GM19238 (cell line): ENCODE results near the gene ST3GAL2.

Source experiments
- DNase-seq: peaks from one replicate; pipeline ENCODE4 v3.0.0; 2011; ENCODE audit warnings: low spot score; ENCODE audit not compliant: insufficient read length

ST3GAL2 gene

GRCh38 chr16:70438969-70439862, at the start of gene ST3GAL2:
ST3GAL2 (minus strand) TSS chr16:70439100; CDS start chr16:70398530, 40,570 bp downstream.
- peak; percentile 94 for DNase-seq

DNA sequence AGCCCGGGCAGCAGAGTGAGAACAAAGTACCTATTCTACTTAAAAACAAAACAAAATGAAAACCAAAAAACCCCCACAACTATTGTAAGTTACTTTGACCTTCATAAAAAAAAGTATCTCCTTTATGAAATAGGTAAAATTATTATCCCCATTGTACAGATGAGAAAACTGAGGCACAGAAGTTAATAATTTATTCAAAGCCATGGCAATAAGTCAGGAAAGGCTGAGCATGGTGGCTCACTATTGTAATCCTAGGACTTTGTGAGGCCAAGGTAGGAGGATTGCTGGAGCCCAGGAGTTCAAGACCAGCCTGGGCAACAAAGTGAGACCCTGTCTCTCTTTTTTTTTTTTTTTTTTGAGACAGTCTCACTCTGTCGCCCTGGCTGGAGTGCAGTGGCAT, 46.0 kb upstream of the ST3GAL2 start:
- DNase-seq, result no peak

DNA sequence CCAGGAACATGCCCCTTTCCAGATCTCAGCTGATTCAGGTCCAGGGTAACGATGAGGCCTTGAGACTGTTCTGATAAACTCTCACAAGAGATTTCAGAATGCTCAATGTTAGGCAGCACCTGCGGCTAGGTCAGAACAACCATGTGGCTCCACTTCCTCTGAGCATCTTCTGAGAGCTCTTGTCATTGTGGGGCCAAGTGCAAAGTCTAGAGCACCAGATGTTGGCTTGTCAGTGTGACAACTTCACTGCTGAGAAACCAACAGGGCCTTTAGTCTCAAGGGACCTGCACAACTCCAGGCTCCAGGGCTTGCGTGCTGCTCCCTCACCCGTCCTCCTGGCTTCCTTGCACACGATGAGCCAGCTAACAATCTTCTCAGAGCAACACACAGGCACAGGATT, 44.5 kb upstream of the ST3GAL2 start:
- peak; percentile 45 for DNase-seq

DNA sequence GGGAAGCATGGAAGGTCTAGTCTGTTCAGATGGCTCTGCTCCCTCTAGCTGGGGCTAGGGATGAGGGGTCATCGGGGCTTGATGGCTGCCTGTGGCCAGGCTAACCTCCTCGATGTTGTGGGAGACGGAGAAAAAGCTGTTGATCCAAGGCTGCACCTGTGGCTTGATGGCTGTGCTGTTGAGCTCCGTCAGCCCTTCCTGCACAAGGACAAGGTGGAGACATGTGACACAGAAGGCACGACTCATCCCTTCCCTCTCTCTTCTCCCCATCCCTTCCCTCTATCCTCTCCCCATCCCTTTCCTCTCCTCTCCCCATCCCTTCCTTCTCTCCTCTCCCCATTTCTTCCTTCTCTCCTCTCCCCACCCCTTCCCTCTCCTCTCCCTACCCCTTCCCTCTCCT, 43.7 kb upstream of the ST3GAL2 start:
- no peak for DNase-seq

- DNase-seq, result no peak
Measured at GRCh38 chr16:70481929-70482536, 43.1 kb upstream of the ST3GAL2 start.

- no peak for DNase-seq
Measured at GRCh38 chr16:70480127-70481105, 41.5 kb upstream of the ST3GAL2 start.

- no peak for DNase-seq
Measured at GRCh38 chr16:70478912-70479341, 40.0 kb upstream of the ST3GAL2 start.

GRCh38 chr16:70478169-70478568, 39.3 kb upstream of the ST3GAL2 start:
- no peak for DNase-seq

GRCh38 chr16:70476272-70477020, 37.5 kb upstream of the ST3GAL2 start:
- peak; percentile 95 for DNase-seq

DNA sequence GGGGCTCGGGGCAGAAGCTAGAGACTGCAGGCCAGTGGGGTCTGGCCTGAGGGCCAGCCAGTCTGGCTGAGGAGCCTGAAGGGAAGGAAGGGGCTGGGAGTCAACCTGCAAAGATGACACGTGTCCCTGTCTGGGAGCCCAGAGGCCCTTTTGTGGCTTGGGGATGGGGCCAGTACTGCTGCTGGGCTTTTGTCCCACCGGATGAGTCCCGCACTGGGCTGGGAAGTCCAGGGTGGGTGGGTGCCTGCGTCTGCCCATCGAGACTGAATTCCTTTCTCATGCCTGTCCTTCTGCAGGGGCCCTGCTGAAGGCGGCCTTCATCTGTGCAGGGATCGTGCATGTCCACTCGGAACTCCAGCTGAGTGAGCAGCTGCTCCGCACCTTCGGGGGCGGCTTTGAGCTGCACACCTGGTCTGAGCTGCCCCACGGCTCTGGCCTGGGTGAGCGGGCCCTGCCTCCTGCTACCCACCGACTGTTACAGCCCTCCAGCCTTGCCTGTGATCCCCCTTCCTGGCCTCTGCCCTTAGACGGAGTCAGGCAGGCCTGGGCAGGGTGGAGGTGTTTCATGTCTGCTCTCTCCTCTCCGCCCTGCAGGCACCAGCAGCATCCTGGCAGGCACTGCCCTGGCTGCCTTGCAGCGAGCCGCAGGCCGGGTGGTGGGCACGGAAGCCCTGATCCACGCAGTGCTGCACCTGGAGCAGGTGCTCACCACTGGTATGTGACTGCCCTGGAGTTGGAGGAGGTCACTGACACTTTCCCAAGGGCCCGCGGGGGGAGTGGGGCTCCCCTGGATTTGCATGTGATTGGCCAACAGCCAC, 36.4 kb upstream of the ST3GAL2 start:
- DNase-seq, result no peak

GRCh38 chr16:70474320-70475053, 35.6 kb upstream of the ST3GAL2 start:
- DNase-seq, result no peak

DNA sequence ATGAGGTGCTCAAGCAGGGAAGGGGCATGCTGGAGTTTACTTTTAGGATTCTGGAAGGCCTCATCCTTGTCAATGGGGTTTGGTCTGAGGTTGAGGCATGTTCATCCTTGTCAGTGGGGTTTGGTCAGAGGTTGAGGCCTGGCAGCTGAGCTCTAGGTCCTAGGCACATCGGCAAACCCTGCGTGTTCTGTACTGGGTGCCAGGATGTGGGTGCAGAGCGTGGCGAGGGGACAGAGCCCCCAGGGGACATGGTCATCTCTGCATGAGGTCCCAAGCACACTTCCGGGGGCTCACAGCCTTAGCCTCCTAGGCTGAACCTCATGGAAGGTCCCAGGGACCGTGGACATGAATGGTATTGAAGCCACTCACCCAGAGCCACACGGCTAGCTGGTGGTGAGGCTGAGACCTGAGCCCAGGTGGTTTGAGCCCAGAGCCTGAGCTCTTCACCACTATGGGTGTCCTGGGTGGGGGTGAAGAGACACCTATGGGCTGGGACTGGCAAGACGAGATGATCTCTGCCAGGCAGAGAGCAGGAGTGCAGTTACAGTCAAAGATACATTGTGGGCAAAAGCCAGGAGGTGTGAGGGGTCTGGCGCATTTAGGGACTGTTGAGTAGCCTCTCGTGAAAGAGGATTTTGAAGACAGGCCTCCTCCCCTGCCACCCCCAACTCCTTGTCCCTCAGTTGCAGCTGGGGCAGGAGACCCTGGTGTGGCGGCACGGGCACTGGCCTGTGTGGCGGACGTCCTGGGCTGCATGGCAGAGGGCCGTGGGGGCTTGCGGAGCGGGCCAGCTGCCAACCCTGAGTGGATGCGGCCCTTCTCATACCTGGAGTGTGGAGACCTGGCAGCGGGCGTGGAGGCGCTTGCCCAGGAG, 34.8 kb upstream of the ST3GAL2 start:
- peak; percentile 30 for DNase-seq

GRCh38 chr16:70472786-70473433, 34.0 kb upstream of the ST3GAL2 start:
- no peak for DNase-seq

DNA sequence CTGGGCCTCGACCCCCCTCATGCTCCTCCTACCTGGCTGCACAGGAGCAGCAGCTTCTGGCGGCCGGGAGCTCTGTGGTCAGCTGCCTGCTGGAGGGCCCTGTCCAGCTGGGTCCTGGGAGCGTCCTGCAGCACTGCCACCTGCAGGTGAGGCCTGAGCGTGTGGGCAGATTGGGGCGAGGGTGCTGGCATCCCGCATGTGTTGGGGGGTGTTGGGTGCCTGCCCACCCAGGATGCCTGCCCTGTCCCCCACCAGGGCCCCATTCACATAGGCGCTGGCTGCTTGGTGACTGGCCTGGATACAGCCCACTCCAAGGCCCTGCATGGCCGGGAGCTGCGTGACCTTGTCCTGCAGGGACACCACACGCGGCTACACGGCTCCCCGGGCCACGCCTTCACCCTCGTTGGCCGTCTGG, 32.0 kb upstream of the ST3GAL2 start:
- no peak for DNase-seq

GRCh38 chr16:70470141-70470926, 31.4 kb upstream of the ST3GAL2 start:
- no peak for DNase-seq

GRCh38 chr16:70468776-70469525, 30.1 kb upstream of the ST3GAL2 start:
- DNase-seq, result no peak
